DND-41 (cell line): Measurements from ENCODE around the gene BAHCC1.

Source experiments
- EZH2 ChIP-seq: IDR thresholded peaks from 3 replicates; pipeline ENCODE4 v1.6.1; 2012; ENCODE audit warnings: borderline replicate concordance, low read depth, mild to moderate bottlenecking, moderate library complexity, low read length, inconsistent platforms; ENCODE audit not compliant: severe bottlenecking
- TF ChIP-seq, protein P1 (sequence below): IDR thresholded peaks from 2 replicates; pipeline ENCODE4 v1.5.1; 2012; ENCODE audit warnings: borderline replicate concordance, low read length, moderate library complexity, mild to moderate bottlenecking; ENCODE audit not compliant: poor library complexity, severe bottlenecking; ENCODE audit errors: extremely low read depth

DNA sequence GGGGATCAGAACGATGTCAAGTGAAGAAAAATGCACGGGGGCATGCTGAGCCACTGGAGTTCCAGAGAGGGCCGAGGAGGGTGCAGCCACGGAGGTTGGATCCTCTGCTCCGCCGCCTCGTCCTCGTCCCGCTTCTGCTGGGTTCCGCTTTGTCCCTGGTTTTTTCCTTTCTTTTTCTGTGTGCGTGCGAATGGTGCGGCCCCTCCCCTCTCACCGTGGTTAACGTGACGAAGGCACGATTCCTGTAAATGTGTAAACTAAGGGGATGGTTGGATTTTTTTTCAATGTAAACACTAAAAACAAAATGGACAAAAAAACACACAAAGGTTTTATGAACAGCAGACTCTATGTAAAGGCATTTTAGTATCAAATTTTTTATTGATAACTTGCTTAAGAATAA, 70.7 kb downstream of the BAHCC1 start:
- TF ChIP-seq, protein P1, sequence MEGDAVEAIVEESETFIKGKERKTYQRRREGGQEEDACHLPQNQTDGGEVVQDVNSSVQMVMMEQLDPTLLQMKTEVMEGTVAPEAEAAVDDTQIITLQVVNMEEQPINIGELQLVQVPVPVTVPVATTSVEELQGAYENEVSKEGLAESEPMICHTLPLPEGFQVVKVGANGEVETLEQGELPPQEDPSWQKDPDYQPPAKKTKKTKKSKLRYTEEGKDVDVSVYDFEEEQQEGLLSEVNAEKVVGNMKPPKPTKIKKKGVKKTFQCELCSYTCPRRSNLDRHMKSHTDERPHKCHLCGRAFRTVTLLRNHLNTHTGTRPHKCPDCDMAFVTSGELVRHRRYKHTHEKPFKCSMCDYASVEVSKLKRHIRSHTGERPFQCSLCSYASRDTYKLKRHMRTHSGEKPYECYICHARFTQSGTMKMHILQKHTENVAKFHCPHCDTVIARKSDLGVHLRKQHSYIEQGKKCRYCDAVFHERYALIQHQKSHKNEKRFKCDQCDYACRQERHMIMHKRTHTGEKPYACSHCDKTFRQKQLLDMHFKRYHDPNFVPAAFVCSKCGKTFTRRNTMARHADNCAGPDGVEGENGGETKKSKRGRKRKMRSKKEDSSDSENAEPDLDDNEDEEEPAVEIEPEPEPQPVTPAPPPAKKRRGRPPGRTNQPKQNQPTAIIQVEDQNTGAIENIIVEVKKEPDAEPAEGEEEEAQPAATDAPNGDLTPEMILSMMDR, result no peak
- no peak for TF ChIP-seq EZH2
